Skeletal muscle satellite cell (primary cell): ENCODE measurements around the gene TANC1.
A peak's percentile ranks its signal among the peaks of the same experiment; 100 is the strongest.

Source experiments
- H3K27me3 ChIP-seq: 2 replicates; pipeline ENCODE4 v1.7.0; 2013; ENCODE audit warnings: low read length; ENCODE audit not compliant: control insufficient read depth, insufficient read depth
- H3K36me3 ChIP-seq: 2 replicates; pipeline ENCODE4 v1.7.0; 2013; ENCODE audit warnings: mild to moderate bottlenecking, control low read depth, low read length; ENCODE audit not compliant: insufficient read depth
- H3K4me1 ChIP-seq: 2 replicates; pipeline ENCODE4 v1.7.0; 2013; ENCODE audit warnings: low read length; ENCODE audit not compliant: control insufficient read depth, insufficient read depth
- H3K4me2 ChIP-seq: 2 replicates; pipeline ENCODE4 v1.7.0; 2013; ENCODE audit warnings: mild to moderate bottlenecking, low read length
- H3K4me3 ChIP-seq: 2 replicates; pipeline ENCODE4 v1.7.0; 2013; ENCODE audit warnings: low read length
- H3K9ac ChIP-seq: 2 replicates; pipeline ENCODE4 v1.7.0; 2013; ENCODE audit warnings: mild to moderate bottlenecking, low read depth, low read length, moderate library complexity
- H3K9me3 ChIP-seq: replicated peaks from 2 replicates; pipeline ENCODE4 v1.7.0; 2013; ENCODE audit warnings: mild to moderate bottlenecking, control low read depth, low read length

TANC1 gene

GRCh38 chr2:159082119-159082518 lies 113.7 kb downstream of the TANC1 start:
- no peaks in the 10 kb centered on the region for H3K36me3 ChIP-seq
- peaks cover 25% of the 10 kb centered on the region for H3K4me1 ChIP-seq
- H3K9ac ChIP-seq: no peak overlapping the region
- H3K4me3 ChIP-seq: no peak overlapping the region
- no peaks in the 10 kb centered on the region for H3K9me3 ChIP-seq
- no peak overlapping the region for H3K4me2 ChIP-seq
- no peaks in the 10 kb centered on the region for H3K27me3 ChIP-seq

GRCh38 chr2:159084384-159085370 lies 116.2 kb downstream of the TANC1 start:
- peaks cover 29% of the 10 kb centered on the region for H3K4me1 ChIP-seq

GRCh38 chr2:159086342-159086741 lies 117.9 kb downstream of the TANC1 start:
- peaks cover 46% of the 10 kb centered on the region for H3K4me1 ChIP-seq
- H3K9me3 ChIP-seq: no peaks in the 10 kb centered on the region
- H3K36me3 ChIP-seq: no peaks in the 10 kb centered on the region
- H3K4me2 ChIP-seq: no peak overlapping the region
- no peak overlapping the region for H3K9ac ChIP-seq
- H3K27me3 ChIP-seq: no peaks in the 10 kb centered on the region
- no peak overlapping the region for H3K4me3 ChIP-seq

More at GRCh38 chr2:159084384-159085370, 116.2 kb downstream of the TANC1 start:
- Histone ChIP-seq H3K9me3 (no peaks in the 10 kb centered on the region), H3K4me3 (no peak overlapping the region), H3K9ac (no peak overlapping the region), H3K27me3 (no peaks in the 10 kb centered on the region), H3K36me3 (no peaks in the 10 kb centered on the region), H3K4me2 (no peak overlapping the region)

- H3K9ac ChIP-seq: no peak overlapping the region
- no peaks in the 10 kb centered on the region for H3K36me3 ChIP-seq
- no peaks in the 10 kb centered on the region for H3K27me3 ChIP-seq
- H3K4me1 ChIP-seq: peaks cover 50% of the 10 kb centered on the region
- no peaks in the 10 kb centered on the region for H3K9me3 ChIP-seq
- no peak overlapping the region for H3K4me2 ChIP-seq
- H3K4me3 ChIP-seq: no peak overlapping the region
Observed at GRCh38 chr2:159086826-159087225, 118.4 kb downstream of the TANC1 start.

- Histone ChIP-seq H3K9ac (no peak overlapping the region), H3K4me2 (no peak overlapping the region), H3K27me3 (no peaks in the 10 kb centered on the region), H3K4me3 (no peak overlapping the region), H3K4me1 (peaks cover 65% of the 10 kb centered on the region), H3K9me3 (no peaks in the 10 kb centered on the region), H3K36me3 (no peaks in the 10 kb centered on the region)
Observed at GRCh38 chr2:159088906-159089305, 120.5 kb downstream of the TANC1 start.

GRCh38 chr2:159089543-159089942 lies 121.1 kb downstream of the TANC1 start:
- Histone ChIP-seq H3K4me1 (peaks cover 65% of the 10 kb centered on the region), H3K36me3 (no peaks in the 10 kb centered on the region), H3K4me3 (no peak overlapping the region), H3K9me3 (no peaks in the 10 kb centered on the region), H3K9ac (peak overlapping the region; percentile 9), H3K4me2 (peak overlapping the region; percentile 13), H3K27me3 (no peaks in the 10 kb centered on the region)

- Histone ChIP-seq H3K27me3 (no peaks in the 10 kb centered on the region), H3K4me2 (peak overlapping the region; percentile 68), H3K9me3 (no peaks in the 10 kb centered on the region), H3K36me3 (no peaks in the 10 kb centered on the region), H3K4me3 (peak overlapping the region; percentile 32), H3K9ac (peak overlapping the region; percentile 55), H3K4me1 (peaks cover 62% of the 10 kb centered on the region)
Observed at GRCh38 chr2:159090514-159091201, 122.2 kb downstream of the TANC1 start.

GRCh38 chr2:159091381-159091780 lies 122.9 kb downstream of the TANC1 start:
- Histone ChIP-seq H3K27me3 (no peaks in the 10 kb centered on the region), H3K4me2 (peak overlapping the region; percentile 68), H3K4me3 (peak overlapping the region; percentile 32), H3K36me3 (no peaks in the 10 kb centered on the region), H3K9ac (peak overlapping the region; percentile 55), H3K4me1 (peaks cover 62% of the 10 kb centered on the region), H3K9me3 (peaks cover 2% of the 10 kb centered on the region)

- H3K4me2 ChIP-seq: peak overlapping the region; percentile 68
- peak overlapping the region; percentile 55 for H3K9ac ChIP-seq
- peaks cover 3% of the 10 kb centered on the region for H3K9me3 ChIP-seq
- peaks cover 62% of the 10 kb centered on the region for H3K4me1 ChIP-seq
- H3K36me3 ChIP-seq: no peaks in the 10 kb centered on the region
- H3K4me3 ChIP-seq: no peak overlapping the region
- H3K27me3 ChIP-seq: no peaks in the 10 kb centered on the region
Observed at GRCh38 chr2:159091976-159092375, 123.5 kb downstream of the TANC1 start.

- peaks cover 65% of the 10 kb centered on the region for H3K4me1 ChIP-seq
Observed at GRCh38 chr2:159093497-159093896, 125.1 kb downstream of the TANC1 start.

GRCh38 chr2:159094173-159094737 lies 125.8 kb downstream of the TANC1 start:
- H3K9ac ChIP-seq: no peak overlapping the region
- H3K9me3 ChIP-seq: peaks cover 3% of the 10 kb centered on the region
- peak overlapping the region; percentile 7 for H3K4me2 ChIP-seq
- H3K4me3 ChIP-seq: no peak overlapping the region
- no peaks in the 10 kb centered on the region for H3K27me3 ChIP-seq
- no peaks in the 10 kb centered on the region for H3K36me3 ChIP-seq
- peaks cover 66% of the 10 kb centered on the region for H3K4me1 ChIP-seq

More at GRCh38 chr2:159093497-159093896, 125.1 kb downstream of the TANC1 start:
- Histone ChIP-seq H3K4me3 (no peak overlapping the region), H3K27me3 (no peaks in the 10 kb centered on the region), H3K36me3 (no peaks in the 10 kb centered on the region), H3K9me3 (peaks cover 3% of the 10 kb centered on the region), H3K9ac (no peak overlapping the region), H3K4me2 (no peak overlapping the region)
